RWPE2 (cell line): ENCODE results near the gene SSH3.

Experiments
- ATAC-seq: fragments of 200-7000 bp; cut with Tn5 transposase; 3 replicates; pipeline ENCODE4 v1.9.1; 2021; ENCODE audit warnings: low read depth
- DNase-seq: peaks from one replicate; pipeline ENCODE4 v3.0.0-alpha.2; 2020; ENCODE audit warnings: low spot score
- H3K27ac ChIP-seq: fragments of 450-650 bp; 2 replicates; pipeline ENCODE4 v1.5.1; 2017; ENCODE audit warnings: mild to moderate bottlenecking; ENCODE audit not compliant: poor library complexity, severe bottlenecking
- H3K27me3 ChIP-seq: fragments of 250-450 bp; sonication (Bioruptor Pico); 2 replicates; pipeline ENCODE4 v1.5.1; 2021; ENCODE audit warnings: mild to moderate bottlenecking, moderate library complexity; ENCODE audit not compliant: insufficient read depth, poor library complexity, severe bottlenecking
- H3K36me3 ChIP-seq: fragments of 250-450 bp; sonication (Bioruptor Pico); 2 replicates; pipeline ENCODE4 v1.5.1; 2020; ENCODE audit warnings: low read depth, mild to moderate bottlenecking, moderate library complexity
- H3K4me1 ChIP-seq: fragments of 250-450 bp; sonication (Bioruptor Pico); 2 replicates; pipeline ENCODE4 v1.5.1; 2021; ENCODE audit warnings: mild to moderate bottlenecking, moderate library complexity; ENCODE audit not compliant: insufficient read depth, poor library complexity, severe bottlenecking
- H3K4me3 ChIP-seq: fragments of 250-450 bp; sonication (Bioruptor Pico); 2 replicates; pipeline ENCODE4 v1.5.1; 2021; ENCODE audit warnings: mild to moderate bottlenecking, moderate library complexity; ENCODE audit not compliant: severe bottlenecking
- H3K9me3 ChIP-seq: fragments of 250-450 bp; sonication (Bioruptor Pico); 2 replicates; pipeline ENCODE4 v1.5.1; 2021; ENCODE audit warnings: mild to moderate bottlenecking, moderate library complexity; ENCODE audit not compliant: severe bottlenecking
- CTCF ChIP-seq: fragments of 450-650 bp; IDR thresholded peaks from one replicate; pipeline ENCODE4 v1.5.1; 2017; ENCODE audit warnings: mild to moderate bottlenecking, moderate library complexity; ENCODE audit not compliant: poor library complexity, severe bottlenecking

The SSH3 gene

GRCh38 chr11:67288452-67289225 lies 14.7 kb upstream of the SSH3 start:
- Histone ChIP-seq H3K27me3 (no peaks in the 10 kb centered on the region), H3K4me3 (peak overlapping the region; percentile 67), H3K27ac (peak overlapping the region; percentile 91), H3K4me1 (peaks cover 13% of the 10 kb centered on the region), H3K36me3 (peaks cover 46% of the 10 kb centered on the region), H3K9me3 (no peaks in the 10 kb centered on the region)
- DNase-seq: no peak
- TF ChIP-seq CTCF: peak; percentile 32
- ATAC-seq: peak; percentile 68

- peaks cover 14% of the 10 kb centered on the region for H3K4me1 ChIP-seq
- H3K4me3 ChIP-seq: peak within 1 kb of the TSS; percentile 67
- H3K27ac ChIP-seq: peak within 1 kb of the TSS; percentile 91
- DNase-seq (no peak), ATAC-seq (peak; percentile 35)
- peaks cover 46% of the 10 kb centered on the region for H3K36me3 ChIP-seq
- no peaks in the 10 kb centered on the region for H3K27me3 ChIP-seq
- H3K9me3 ChIP-seq: no peaks in the 10 kb centered on the region
- TF ChIP-seq CTCF: peak; percentile 18
Observed at GRCh38 chr11:67289226-67289650, 14.1 kb upstream of the SSH3 start, which contains the start of gene ANKRD13D. Gene ANKRD13D, plus strand, starts transcription at chr11:67289303. Its CDS starts 158 bp downstream, at chr11:67289461.

GRCh38 chr11:67289651-67290479 lies 13.5 kb upstream of the SSH3 start:
- Histone ChIP-seq H3K9me3 (no peaks in the 10 kb centered on the region), H3K4me3 (peak overlapping the region; percentile 67), H3K27ac (peak overlapping the region; percentile 91), H3K27me3 (no peaks in the 10 kb centered on the region), H3K4me1 (peaks cover 14% of the 10 kb centered on the region), H3K36me3 (peaks cover 50% of the 10 kb centered on the region)
- DNase-seq (no peak), ATAC-seq (peak; percentile 5)
- TF ChIP-seq CTCF: no peak

GRCh38 chr11:67290801-67291200 lies 12.5 kb upstream of the SSH3 start:
- no peak overlapping the region for H3K27ac ChIP-seq
- peaks cover 14% of the 10 kb centered on the region for H3K4me1 ChIP-seq
- no peak for TF ChIP-seq CTCF
- ATAC-seq (no peak), DNase-seq (no peak)
- H3K4me3 ChIP-seq: no peak overlapping the region
- no peaks in the 10 kb centered on the region for H3K27me3 ChIP-seq
- H3K9me3 ChIP-seq: peaks cover 8% of the 10 kb centered on the region
- peaks cover 59% of the 10 kb centered on the region for H3K36me3 ChIP-seq
